Testis (tissue), 3 donors: ENCODE results near the gene ZNF625. TPM values are rescaled to one million over a fixed set of nuclear protein-coding genes. Genes with fewer than 3 reads are reported as not detected.

Experiments
- DNase-seq: peaks from one replicate; pipeline ENCODE4 v3.0.0-alpha.2; 2019
- H3K27ac ChIP-seq, 2 donors: fragments of 200-600 bp; sonication (generic); one replicate each; pipeline ENCODE4 v1.5.1; 2019
- H3K27me3 ChIP-seq: fragments of 200-600 bp; sonication (generic); one replicate; pipeline ENCODE4 v1.5.1; 2019
- H3K36me3 ChIP-seq: fragments of 200-600 bp; sonication (generic); one replicate; pipeline ENCODE4 v1.5.1; 2017; ENCODE audit warnings: low read depth; ENCODE audit errors: missing control alignments
- H3K4me1 ChIP-seq: fragments of 200-600 bp; sonication (generic); one replicate; pipeline ENCODE4 v1.5.1; 2019
- H3K4me3 ChIP-seq, 2 donors: fragments of 200-600 bp; sonication (generic); one replicate each; pipeline ENCODE4 v1.5.1; 2017 to 2019
- H3K9me3 ChIP-seq: fragments of 200-600 bp; sonication (generic); one replicate; pipeline ENCODE4 v1.5.1; 2017
- CTCF ChIP-seq, 3 experiments: fragments of 450-650 bp in 2 of 3; fragments of 200-600 bp in 1 of 3; sonication (generic) in 1 of 3; IDR thresholded peaks; one replicate each; pipeline ENCODE4 v1.5.1; 2016 to 2019; ENCODE audit warnings: antibody characterized with exemption in 3 of 3, mild to moderate bottlenecking in 2 of 3, moderate library complexity in 1 of 3
- POLR2A ChIP-seq: fragments of 450-650 bp; IDR thresholded peaks from one replicate; pipeline ENCODE4 v1.6.1; 2017; ENCODE audit warnings: antibody characterized with exemption, mild to moderate bottlenecking, moderate library complexity
- WGBS, 2 donors: methylation state at CpG; one replicate each; pipeline ENCODE4 v1.1.5; 2018; 5-methylcytosine and 5-hydroxymethylcytosine counted together
- intact Hi-C: fragments of 100-400 bp; cut with DNase I; formaldehyde crosslinking; loops from one replicate; pipeline ENCODE4 v1.15.1; 2023; ENCODE audit warnings: low total_unique reads
- polyA plus RNA-seq: library from polyadenylated mRNA; stranded (reverse); fragments of 350-450 nt; fragmentation: Illumina TruSeq; extraction: RNeasy Lipid Tissue Mini Kit (QIAGEN cat#74804); gene quantifications from one replicate; pipeline ENCODE4 v1.2.3, GENCODE V29; 2014; ENCODE audit warnings: low read depth, low replicate concordance; ENCODE audit not compliant: insufficient read depth
- total RNA-seq, 2 donors: library from RNA; depleted of rRNA; stranded (reverse); fragments of >200 nt; gene quantifications; one replicate each; pipeline ENCODE4 v1.2.3, GENCODE V29; 2016

Gene ZNF625
- total and polyA plus RNA-seq, 3 donors from 2014 or later, result 1.4 to 8.2 (median 6.5) TPM

GRCh38 chr19:12163826-12164225 lies 7.3 kb upstream of the ZNF625 start:
- Histone ChIP-seq H3K4me1 (peaks cover 26% of the 10 kb centered on the region), H3K27ac (peak overlapping the region in 1 of 2 donors; percentile 91), H3K4me3 (peak overlapping the region; percentile 70 to 99), H3K9me3 (no peaks in the 10 kb centered on the region), H3K27me3 (no peaks in the 10 kb centered on the region), H3K36me3 (no peaks in the 10 kb centered on the region)
- 0 to 7% methylated on average over 2 of the region's 2 CpGs for WGBS, 2 donors
- DNase-seq, result no peak
- TF ChIP-seq POLR2A, result no peak
- TF ChIP-seq CTCF (IDR thresholded peaks at IDR 0.05), result no peak
- intact Hi-C loops, result no loop called here

- peak within 1 kb of the TSS; percentile 91 to 92 for H3K27ac ChIP-seq
- peak within 1 kb of the TSS; percentile 70 to 99 for H3K4me3 ChIP-seq
- intact Hi-C loops, result no loop called here
- H3K4me1 ChIP-seq, result peaks cover 26% of the 10 kb centered on the region
- H3K9me3 ChIP-seq, result no peaks in the 10 kb centered on the region
- TF ChIP-seq CTCF (IDR thresholded peaks at IDR 0.05) (no peak), POLR2A (peak; percentile 45)
- no peaks in the 10 kb centered on the region for H3K36me3 ChIP-seq
- WGBS, 2 donors, result 0 to 1% methylated on average over 15 to 54 of the region's 57 CpGs
- DNase-seq, result peak; percentile 97
- H3K27me3 ChIP-seq, result no peaks in the 10 kb centered on the region
Measured at GRCh38 chr19:12162882-12163806, 6.6 kb upstream of the ZNF625 start, which contains the start of gene ZNF136. TSS of gene ZNF136 (plus strand) at chr19:12163096. CDS start at chr19:12163204, 108 bp downstream.

GRCh38 chr19:12162513-12162881 lies 6.0 kb upstream of the ZNF625 start:
- no peaks in the 10 kb centered on the region for H3K27me3 ChIP-seq
- H3K36me3 ChIP-seq, result no peaks in the 10 kb centered on the region
- intact Hi-C loops, result no loop called here
- no peaks in the 10 kb centered on the region for H3K9me3 ChIP-seq
- TF ChIP-seq POLR2A, result no peak
- no peak for TF ChIP-seq CTCF (IDR thresholded peaks at IDR 0.05)
- DNase-seq, result no peak
- WGBS, 2 donors, result 5 to 9% methylated on average over 8 of the region's 8 CpGs
- H3K4me3 ChIP-seq, result peak overlapping the region; percentile 70 to 99
- H3K4me1 ChIP-seq, result peaks cover 26% of the 10 kb centered on the region
- H3K27ac ChIP-seq, result peak overlapping the region; percentile 91 to 92

GRCh38 chr19:12159773-12160414 lies 3.4 kb upstream of the ZNF625 start:
- no peak overlapping the region for H3K27ac ChIP-seq
- H3K4me3 ChIP-seq, result no peak overlapping the region
- H3K27me3 ChIP-seq, result no peaks in the 10 kb centered on the region
- no peak for TF ChIP-seq CTCF (IDR thresholded peaks at IDR 0.05)
- no peak for TF ChIP-seq POLR2A
- no peaks in the 10 kb centered on the region for H3K36me3 ChIP-seq
- WGBS, 2 donors, result 64 to 70% methylated on average over 25 of the region's 25 CpGs
- DNase-seq, result peak; percentile 73
- peaks cover 25% of the 10 kb centered on the region for H3K4me1 ChIP-seq
- intact Hi-C loops, result no loop called here
- no peaks in the 10 kb centered on the region for H3K9me3 ChIP-seq
